Stimulated activated CD4-positive, alpha-beta T cell treated with anti-CD3 and anti-CD28 coated beads, Interleukin-4, amount 100 ng/mL, for 1 hour (primary cell): ENCODE measurements around the gene TPM4.
A peak's percentile ranks its signal among the peaks of the same experiment; 100 is the strongest.
"Not testable (repeated sequence)": the region's sequence is repeated elsewhere in the genome, so short reads cannot be mapped to it uniquely, and the experiment has no call there.

Experiments used
- DNase-seq: peaks from one replicate; pipeline ENCODE4 v3.0.0-alpha.2; 2020

Gene TPM4

DNA sequence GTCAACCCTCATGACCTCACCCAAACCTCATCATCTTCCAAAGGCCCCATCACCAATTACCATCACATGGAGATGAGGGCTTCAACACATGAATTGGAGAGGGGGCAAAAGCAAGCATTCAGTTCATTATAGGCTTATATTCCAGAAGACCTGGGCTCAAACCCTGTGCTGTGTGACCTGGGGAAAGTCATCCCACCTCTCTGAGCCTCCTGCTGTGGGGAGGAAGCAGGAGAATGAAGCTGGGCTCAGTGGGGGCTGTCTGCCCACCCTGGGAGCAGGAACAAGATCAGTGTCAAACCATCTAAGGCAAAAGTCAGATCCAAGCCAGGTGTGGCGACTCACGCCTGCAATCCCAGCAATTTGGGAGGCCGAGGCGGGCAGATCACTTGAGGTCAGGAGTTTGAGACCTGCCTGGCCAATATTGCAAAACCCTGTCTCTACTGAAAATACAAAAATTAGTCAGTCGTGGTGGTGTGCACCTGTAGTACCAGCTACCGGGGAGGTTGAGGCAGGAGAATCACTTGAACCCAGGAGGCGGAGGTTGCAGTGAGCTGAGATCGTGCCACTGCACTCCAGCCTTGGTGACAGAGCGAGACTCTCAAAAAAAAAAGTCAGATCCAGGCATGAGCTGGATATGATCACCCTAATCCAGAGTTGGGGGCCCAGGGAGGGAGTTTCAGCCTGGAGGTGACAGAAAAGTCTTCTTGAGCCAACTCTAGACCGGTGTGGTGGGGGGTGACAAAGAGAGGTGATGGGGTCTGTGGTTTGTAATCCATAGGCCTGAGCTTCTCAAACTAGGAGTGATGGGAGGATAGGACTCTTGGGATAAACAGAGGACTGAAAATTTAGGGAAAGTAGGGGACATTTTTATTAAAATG is 1.6 kb upstream of the TPM4 start:
- no peak for DNase-seq

DNA sequence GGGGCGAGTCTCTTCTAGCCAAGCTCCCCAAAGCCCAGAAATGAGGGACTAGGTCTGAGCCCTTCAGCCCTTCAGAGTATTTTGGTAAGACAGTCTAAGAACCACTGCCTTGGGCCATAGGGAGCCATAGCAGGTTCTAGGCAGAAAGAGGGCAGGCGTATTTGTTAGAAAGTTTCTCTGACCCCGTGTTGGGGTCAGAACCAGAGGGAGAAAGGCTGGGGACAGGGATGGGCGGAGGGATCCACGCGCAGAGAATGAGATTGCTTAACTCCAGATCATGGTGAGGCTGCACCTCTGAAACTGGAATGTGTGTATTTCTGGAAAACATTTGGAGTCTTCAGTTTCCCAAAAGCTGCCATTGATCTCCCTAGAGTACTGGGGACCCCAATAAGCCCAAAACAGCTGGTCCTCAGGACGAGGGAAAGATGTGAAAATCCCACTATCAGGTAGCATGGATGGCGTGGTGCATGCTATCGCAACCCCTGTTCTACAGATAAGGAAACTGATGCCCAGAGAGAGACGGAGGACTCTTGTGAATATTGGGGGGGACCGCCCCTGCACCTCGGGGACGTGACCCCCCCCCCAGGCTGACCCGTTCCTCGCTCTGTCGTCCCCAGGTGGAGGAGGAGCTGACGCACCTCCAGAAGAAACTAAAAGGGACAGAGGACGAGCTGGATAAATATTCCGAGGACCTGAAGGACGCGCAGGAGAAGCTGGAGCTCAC is 703 bp upstream of the TPM4 start:
- DNase-seq: no peak

DNA sequence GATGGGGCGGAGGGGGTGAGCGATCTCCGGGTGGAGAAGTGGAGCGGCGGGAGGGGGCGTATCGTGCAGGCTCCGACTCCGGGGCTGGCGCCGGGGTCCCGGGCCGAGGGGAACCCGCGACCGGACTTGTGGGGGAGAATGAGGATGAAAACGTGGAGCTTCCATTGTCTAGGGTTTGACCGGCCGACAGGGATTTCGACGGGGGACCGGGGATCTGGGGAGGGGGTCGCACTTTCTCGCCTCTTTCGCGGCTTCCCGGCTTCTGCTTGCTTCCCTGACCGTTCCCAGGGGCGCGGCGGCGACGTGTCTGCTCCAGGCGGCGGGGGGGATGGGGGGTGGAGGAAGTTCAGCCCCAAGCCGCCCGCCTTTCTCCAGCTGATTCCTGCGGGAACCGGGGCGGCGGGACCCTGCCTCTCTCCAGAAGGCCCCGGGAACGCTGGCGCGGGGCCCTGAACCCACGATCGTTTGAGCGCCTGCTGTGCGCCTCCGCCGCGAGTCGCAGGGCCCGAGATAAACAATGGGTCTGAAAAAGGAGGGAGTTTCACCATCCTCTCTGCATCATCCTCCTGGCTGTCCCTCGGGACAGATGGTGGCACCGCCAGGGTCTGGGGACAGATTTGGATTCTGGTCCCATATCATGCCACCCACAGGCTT is 790 bp downstream of the TPM4 start:
- peak; percentile 25 for DNase-seq

DNA sequence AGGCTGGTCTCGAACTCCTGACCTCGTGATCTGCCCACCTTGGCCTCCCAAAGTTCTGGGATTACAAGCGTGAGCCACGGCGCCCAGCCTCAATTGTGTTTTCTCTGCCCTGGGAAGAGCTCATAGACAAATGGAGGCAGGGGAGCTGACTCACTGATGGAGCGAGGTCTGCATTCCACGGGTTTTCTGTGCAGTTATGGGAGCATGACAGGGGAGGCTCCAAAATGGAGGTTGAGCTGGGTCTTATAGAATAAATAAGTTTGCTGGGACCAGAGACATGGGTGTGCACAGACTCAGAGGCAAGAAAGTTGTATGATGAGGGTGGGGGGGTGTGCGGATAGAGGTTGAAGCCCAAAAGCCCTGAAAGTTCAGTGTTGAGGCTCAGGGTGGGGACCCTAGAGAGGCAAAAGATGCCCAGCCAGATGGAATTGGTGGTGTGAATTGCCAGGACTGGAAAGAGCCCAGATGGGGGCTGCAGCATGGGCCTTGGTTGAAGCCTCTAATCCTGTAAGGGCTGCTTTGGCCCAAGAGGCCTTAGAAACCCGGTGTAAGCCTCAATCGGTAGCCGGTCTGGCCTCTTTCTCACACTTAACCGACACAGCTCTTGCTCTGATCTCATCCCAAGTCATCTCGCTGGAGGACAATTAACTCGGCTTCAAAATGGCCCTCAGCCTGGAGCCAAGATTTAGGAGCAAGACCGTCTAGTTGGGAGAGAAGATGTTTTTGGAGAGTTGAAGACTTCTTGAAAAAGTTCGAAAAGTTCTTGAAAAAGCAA is 1.9 kb downstream of the TPM4 start:
- DNase-seq: no peak

DNA sequence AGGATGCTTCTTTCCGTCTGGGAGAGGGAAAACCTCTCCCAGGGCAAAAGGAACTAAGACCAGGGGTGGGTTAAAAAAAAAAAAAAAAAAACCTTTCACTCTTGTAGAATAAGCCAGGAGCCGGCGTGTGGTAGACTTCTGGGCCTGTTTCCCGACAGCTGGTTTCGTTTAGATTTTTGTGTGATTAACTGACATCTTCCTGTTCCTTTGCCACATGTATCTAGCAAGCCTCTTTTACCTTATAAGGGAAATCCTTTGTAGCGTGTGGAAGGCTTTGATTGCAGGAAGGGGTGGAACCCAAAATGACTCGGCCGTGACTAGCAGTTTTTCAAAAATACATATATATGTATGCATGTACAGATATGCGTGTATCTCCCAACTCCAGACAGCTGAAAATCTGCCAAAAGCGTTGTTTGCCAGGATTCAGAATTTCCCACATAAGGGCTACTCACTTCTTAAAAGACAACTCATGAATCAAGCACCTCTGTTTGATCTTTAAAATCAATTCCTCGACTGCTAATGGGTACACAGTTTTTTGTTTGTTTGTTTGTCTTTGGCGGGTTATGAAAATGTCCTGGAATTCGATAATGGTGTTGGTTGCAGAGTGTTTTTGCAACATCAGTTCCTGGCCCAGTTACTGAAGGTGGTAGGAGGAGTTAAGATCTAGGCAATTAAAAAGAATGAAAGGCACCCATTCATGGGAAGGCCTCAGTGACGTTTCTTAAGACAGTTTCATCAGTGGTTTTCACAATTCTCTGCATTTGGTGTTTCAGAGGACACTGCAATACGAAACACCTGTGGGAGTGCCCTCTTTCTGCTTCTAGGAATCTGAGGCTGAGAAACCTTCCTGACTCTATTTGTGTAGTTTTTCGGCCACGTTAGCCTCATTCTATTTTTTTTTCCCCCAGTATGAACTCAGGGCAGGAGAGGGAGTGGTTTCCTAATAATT is 2.7 kb downstream of the TPM4 start:
- DNase-seq: peak; percentile 61

DNA sequence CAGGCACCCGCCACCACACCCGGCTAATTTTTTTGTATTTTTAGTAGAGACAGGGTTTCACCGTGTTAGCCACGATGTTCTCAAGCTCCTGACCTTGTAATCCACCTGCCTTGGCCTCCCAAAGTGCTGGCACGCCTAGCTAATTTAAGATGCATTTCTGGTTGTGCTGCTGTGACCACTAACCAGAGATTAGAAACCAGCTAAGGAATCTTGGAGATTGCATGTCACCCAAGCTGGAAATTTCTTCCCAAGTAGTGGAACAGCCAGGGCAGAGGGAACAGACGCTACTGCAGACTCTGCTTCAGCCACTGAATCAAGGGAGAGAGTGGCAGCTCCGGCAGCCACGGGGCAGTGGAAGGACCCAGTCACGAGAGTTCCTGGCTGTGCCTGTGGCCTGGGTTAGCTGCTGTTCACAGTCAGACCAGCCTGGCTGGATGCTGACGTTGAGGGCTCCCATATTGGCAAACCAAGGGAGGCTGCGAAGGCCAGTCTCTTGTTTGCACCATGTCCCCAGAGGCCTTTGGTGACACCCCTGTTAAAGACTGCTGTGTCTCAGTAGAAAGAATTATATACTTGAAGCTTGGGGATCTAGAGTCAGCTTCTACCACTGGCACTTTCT is 7.9 kb downstream of the TPM4 start:
- DNase-seq: no peak

DNA sequence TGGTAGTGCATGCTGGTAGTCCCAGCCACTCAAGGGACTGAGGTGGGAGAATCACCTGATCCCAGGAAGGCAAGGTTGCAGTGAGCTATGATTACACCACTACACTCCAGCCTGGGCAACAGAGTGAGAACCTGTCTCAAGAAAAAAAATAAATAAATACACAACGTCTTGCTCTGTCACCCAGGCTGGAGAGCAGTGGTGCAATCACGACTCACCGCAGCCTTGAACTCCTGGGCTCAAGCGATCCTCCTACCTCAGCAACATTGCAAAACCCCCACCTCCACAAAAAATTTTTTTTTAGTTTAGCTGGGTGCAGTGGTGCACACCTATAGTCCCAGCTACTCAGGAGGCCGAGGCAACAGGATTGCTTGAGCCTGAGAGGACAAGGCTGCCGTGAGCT is 8.8 kb downstream of the TPM4 start:
- no peak for DNase-seq

DNA sequence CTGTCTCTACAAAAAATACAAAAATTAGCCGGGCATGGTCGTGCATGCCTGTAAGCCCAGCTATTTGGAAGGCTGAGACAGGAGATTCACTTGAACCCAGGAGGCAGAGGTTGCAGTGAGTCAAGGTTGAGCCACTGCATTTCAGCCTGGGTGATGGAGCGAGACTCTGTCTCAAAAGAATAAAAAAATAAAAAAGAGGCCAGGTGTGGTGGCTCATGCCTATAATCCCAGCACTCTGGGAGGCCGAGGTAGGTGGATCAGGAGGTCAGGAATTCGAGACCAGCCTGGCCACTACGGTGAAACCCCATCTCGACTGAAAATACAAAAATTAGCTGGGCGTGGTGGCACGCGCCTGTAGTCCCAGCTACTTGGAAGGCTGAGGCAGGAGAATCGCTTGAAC is 11.1 kb downstream of the TPM4 start:
- DNase-seq: not testable (repeated sequence)

DNA sequence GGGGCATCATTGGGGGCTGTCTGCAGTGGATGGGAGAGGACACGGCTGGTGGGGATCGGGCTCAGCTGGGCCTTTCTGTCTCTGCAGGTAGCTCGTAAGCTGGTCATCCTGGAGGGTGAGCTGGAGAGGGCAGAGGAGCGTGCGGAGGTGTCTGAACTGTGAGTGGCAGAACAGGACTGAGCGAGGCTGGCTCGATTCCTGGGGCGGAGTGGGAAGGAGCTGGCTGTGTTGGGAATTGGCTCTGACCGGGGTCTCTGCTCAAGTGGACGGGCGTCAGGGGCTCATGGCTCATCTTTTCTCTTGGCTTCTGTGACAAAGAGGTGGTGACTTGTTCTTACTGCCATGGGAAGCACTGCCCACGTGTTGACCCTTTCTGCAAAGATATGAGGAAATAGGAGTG is 11.6 kb downstream of the TPM4 start:
- DNase-seq: no peak

DNA sequence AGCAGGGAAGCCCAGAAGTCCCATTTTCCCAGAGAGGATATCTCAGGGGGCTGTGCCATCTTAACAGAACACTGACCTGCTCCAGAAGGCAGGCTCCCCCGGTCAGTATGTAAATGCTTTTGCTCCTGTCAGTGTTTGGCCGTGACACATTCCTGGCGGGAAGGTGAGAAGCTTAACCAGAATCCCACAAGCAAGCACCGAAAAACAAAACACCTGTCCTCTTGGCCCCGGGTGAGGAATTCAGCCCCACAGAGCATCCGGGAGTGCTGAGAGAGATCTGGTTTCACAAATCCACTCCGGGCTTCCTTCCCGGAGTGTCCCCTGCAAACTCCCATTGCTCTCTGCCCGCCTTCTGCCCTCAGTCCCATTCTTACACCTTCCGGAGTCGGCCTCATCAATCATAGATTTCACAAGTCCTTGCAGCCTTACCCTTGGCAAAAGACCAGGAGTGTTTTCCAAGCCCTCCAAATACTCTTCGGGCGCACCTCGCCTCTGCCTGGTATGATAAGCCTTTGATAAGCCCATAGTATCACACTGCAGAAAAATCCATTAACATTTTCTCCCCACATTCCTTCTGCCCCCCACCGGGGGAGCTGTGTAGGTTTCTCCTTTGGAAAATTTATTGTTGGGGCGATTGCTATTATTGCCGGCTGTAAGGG is 12.2 kb downstream of the TPM4 start:
- DNase-seq: no peak

DNA sequence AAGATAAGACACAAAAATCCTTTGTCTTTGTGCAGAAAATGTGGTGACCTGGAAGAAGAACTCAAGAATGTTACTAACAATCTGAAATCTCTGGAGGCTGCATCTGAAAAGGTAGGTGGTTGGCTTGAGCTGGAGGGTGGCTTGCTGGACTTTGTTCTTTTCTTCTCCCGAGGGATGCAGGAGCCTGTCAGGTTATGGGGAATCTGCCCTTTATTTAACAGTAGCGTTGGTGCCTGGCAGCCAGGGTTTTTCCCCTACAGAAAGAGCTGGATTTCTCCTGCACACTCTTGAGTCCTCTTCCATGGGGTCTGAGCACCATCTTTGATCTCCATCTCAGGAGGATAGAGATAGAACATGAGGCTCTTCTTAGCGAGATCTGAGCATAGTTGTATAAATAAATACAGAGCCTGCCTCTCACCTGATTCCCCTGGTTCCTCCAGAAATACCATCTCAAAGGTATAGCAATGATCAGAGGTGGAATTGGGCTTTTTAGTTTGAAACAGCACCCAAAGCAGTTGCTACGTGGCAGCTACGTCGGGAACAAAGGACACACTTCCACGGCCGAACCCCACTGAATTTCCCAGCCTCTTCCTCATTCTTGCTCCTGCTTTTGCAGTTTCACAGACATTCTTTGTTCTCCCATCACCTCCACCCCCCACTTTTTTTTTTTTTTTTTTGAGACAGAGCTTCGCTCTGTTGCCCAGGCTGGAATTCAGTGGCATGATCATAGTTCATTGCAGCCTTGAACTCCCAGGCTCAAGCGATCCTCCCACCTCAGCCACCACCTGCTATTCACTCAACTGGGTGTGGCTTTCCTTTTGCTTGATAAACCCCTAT is 12.9 kb downstream of the TPM4 start:
- no peak for DNase-seq

DNA sequence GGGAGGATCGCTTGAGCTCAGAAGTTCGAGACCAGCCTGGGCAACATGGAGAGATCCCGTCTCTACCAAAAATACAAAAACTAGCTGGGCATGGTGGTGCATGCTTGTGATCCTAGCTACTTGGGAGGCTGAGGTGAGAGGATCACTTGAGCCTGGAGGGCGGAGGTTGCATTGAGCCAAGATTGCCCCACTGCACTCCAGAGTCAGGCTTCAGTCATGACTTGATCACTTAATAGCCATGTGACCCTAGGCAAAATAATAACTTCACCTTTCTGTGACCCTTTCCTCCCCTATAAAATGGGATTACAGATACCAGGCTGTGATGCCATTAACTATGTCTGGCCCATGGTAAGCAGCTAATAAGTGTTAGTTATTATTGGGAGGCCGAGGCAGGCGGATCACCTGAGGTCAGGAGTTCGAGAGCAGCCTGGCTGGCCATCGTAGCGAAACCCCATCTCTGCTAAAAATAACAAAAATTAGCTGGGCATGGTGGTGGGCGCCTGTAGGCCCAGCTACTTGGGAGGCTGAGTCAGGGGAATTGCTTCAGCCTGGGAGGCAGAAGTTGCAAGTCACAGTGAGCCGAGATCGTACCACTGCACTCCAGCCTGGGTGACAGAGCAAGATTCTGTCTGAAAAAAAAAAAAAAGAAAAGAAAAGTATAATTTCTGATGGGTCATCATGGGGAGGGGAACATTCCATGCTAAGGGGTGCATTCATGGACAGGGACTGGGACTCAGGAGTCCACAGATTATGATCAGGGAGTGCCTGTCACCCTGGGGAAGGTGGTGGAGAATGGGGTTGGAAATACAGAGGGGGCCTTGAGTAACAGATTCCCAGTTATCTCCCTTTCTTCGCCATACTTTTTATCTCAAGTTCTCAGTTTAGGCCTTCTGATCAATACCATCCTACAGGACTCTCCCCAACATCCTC is 15.5 kb downstream of the TPM4 start:
- no peak for DNase-seq

DNA sequence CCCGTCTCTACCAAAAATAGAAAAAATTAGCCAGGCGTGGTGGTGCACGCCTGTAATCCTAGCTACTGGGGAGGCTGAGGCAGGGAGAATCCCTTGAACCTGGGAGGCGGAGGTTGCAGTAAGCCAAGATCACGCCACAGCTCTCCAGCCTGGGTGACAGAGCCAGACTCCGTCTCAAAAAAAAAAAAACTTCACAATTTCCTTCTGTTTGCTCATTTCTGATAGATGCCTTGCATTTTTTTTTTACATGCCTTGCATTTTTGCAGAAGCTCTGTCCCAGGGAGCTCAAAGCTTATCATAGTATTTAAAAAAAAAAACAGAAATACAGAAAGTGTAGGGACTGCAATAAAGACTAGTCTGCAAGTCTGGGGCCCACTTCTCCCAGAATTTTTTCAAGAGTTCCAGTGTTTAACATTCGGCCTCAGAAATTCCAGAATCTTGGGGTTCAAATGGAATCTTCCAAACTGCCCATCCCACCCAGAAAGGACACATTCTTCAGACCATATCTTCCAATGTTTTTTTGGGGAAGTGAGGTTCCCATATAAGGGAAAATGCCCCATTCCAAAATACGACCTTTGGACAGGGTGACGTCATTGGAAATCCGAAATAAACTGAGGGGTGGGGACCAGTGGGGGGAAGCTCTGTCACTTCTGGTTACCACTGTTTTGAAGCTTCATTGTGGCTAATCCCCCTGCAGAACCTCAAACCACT is 18.2 kb downstream of the TPM4 start:
- no peak for DNase-seq

DNA sequence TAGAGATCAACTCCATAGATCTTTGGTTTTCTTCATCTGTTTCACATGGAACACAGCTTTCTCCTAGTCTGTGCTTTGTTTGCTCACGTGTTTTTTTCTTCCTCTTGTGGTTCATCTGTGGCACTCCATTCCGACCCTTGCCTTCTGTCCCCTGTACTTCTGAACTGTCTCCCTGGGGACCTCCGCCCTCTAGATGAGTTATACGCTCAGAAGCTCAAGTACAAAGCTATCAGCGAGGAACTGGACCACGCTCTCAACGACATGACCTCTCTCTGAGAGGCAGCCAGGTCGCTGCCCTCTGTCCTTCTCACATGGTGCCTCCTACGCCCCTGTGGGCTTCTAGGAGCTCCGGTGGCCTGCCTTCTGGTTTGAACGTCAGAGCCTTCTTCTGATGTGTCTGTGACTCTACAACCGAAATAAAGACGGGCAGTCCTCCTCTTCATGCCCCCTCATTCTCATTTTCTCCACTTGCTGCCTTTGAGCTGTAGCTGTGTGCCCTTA is 18.8 kb downstream of the TPM4 start:
- no peak for DNase-seq

DNA sequence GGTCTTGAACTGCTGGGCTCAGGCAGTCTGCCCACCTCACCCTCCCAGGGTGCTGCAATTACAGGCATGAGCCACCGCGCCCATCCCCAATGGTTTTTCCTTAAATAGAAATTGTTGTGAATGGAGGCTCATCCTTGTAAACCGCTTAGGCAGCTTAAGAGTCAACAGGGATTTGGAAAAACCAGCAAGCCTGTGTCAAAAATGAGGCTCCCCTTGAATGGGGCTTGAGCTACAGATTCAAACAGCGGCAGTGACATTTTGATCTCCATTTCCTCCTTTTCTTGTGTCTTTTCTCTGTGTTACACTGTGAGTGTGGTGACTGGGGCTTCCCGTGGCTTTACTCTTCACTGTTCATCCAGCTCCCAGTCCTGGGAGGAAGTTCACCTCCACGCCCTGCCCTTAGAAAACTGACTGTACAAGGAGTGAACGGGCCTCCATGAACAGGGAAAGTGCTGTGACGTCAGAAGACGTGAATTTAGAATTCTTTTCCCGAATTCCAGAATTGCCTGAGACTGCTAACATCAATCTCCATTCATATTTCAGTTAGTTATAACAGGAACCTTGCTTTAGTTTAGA is 20.1 kb downstream of the TPM4 start:
- DNase-seq: no peak

DNA sequence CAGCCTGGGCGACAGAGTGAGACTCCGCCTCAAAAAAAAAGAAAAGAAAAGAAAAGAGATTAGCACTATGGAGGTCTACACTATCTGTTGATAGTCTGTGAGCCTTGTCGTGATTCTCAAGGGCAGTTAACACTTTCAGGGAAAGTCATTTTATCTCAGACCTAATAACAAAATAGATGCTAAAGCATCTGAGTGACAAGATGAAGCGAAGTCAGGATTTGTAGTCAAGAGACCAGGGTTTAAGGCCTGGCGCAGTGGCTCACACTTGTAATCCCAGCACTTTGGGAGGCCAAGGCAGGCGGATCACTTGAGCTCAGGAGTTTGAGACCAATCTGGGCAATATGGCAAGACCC is 22.1 kb downstream of the TPM4 start:
- DNase-seq: no peak

DNA sequence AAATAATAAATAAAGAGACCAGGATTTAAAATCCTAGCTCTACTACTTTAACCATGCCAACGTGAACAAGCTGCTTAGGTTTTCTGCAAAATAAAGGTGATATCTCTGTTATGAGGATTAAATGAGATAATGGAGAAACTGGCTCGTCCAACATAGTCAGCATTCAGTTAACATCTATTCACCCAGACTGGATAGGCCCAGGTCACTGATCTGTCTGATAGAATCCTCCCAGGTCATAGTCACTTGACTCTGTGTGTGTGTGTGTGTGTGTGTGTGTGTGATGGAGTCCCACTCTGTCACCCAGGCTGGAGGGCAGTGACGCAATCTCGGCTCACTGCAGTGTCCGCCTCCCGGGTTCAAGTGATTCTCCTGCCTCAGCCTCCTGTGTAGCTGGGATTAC is 22.5 kb downstream of the TPM4 start:
- DNase-seq: no peak
